Right lobe of liver (tissue), 4 donors: Measurements from ENCODE around the gene LONRF2.

ENCODE experiments used
- CTCF ChIP-seq, 4 donors: fragments of 200-600 bp in 3 of 4; fragments of 450-650 bp in 1 of 4; IDR thresholded peaks; one replicate each; pipeline versions ENCODE4 v1.5.1 to v1.8.0; 2016 to 2022; ENCODE audit warnings: antibody characterized with exemption in 4 of 4, mild to moderate bottlenecking in 2 of 4
- POLR2A ChIP-seq: fragments of 450-650 bp; IDR thresholded peaks from one replicate; pipeline ENCODE4 v1.6.1; 2017; ENCODE audit warnings: antibody characterized with exemption, mild to moderate bottlenecking
- donor health status: DM: no; HTN: no; CAD: no.
- donor health status: DM: no; HTN: no; CAD: no.
- donor health status: DM: no; HTN: yes; CAD: no.

DNA sequence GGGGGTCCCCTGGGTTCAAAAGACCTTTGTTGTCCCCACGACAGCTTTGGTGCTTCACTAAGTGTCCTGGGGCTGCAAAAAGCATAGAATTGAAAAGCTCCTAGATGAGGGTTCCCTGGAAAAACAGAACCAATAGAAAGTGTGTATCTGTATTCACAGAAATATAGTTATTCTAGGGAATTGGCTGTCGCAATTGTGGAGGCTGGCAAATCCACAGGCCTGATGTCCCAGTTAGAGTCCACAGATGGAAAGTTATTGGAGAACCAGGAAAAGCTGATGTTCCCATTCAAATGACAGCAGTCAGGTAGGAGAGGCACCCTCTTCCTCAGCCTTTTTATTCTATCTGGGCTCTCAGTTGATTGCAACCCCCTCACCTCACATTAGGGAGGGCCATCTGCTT lies 65.5 kb downstream of the LONRF2 start:
- no peak for TF ChIP-seq CTCF (IDR thresholded peaks at IDR 0.05)
- no peak for TF ChIP-seq POLR2A
